GM13976 (cell line): ENCODE results near the gene AP3S2.

Source experiments
- DNase-seq: peaks from one replicate; pipeline ENCODE4 v3.0.0; 2012; ENCODE audit warnings: low spot score
- in situ Hi-C: fragments of 300-500 bp; cut with MboI; formaldehyde crosslinking; loops from one replicate; pipeline ENCODE4 v1.12.0; 2022; ENCODE audit warnings: low sequenced_read_pairs, mixed read lengths, inconsistent platforms; ENCODE audit not compliant: unreplicated experiment
- TF ChIP-seq, protein P1 (sequence below): IDR thresholded peaks from 2 replicates; pipeline ENCODE4 v1.5.1; 2012; ENCODE audit warnings: borderline replicate concordance, mild to moderate bottlenecking; ENCODE audit not compliant: insufficient read depth; ENCODE audit errors: extremely low read depth, missing control alignments, control extremely low read depth

Gene AP3S2

DNA sequence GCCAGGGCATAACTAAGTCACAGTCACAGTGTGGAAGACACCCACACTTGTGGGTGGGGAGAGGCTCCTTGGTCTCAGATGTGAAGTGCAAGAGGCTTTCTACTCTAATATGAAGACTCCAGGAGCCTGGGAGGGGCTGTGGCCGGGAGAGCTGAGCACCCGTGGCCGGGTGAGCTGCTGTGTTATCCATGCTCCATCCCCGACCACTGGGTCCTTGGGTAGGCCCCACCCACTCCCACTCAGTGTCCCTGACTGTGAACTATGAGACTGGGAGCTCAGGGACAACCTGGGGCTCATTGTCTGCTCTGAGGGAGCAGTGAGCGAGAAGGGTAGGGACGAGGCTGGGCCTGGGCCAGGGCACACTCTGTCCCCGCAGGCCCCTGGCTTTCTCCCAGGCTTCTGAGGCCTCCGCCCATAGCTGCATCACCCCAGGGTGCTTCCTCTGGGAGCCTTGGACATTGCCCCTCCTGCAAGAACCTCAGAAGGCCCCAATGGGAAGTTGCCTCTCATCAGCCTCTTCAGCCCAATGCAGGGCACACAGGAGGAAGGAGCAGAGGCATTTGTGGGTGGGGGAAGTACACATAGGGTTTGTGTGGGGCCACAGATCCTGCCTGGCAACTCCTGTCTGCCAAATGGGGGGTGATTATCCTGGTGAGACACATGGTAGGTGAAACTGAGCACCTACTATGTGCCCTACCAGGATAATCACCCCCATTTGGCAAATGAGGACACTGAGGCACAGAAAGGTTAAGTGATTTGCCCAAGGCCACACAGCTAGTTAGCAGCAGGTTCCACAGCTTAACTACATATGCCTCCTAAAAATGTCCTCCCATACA is 81.6 kb downstream of the AP3S2 start:
- DNase-seq, result peak; percentile 43
- in situ Hi-C loops, result no loop called here
- TF ChIP-seq, protein P1, sequence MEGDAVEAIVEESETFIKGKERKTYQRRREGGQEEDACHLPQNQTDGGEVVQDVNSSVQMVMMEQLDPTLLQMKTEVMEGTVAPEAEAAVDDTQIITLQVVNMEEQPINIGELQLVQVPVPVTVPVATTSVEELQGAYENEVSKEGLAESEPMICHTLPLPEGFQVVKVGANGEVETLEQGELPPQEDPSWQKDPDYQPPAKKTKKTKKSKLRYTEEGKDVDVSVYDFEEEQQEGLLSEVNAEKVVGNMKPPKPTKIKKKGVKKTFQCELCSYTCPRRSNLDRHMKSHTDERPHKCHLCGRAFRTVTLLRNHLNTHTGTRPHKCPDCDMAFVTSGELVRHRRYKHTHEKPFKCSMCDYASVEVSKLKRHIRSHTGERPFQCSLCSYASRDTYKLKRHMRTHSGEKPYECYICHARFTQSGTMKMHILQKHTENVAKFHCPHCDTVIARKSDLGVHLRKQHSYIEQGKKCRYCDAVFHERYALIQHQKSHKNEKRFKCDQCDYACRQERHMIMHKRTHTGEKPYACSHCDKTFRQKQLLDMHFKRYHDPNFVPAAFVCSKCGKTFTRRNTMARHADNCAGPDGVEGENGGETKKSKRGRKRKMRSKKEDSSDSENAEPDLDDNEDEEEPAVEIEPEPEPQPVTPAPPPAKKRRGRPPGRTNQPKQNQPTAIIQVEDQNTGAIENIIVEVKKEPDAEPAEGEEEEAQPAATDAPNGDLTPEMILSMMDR, result no peak

DNA sequence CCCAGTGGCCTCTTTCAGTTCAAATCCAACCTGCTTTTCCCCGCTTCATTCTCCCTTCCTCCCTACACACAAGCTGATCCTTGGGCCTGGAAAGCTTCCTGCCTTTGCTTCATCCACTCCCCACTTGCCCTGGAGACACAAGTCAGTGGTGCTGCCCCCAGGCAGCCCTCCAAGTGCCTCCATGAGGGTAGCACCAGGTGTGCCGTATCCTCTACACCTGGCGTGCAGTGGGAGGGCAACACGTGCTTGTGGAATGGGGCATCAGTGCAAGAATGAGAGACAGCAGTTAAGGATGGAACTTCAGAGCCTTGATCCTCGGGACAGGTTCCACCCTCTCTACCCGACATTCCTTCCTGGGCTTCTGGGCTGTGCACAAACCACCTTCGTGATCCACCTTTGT is 83.0 kb downstream of the AP3S2 start:
- in situ Hi-C loops, result no loop called here
- TF ChIP-seq, protein P1, result no peak
- no peak for DNase-seq

DNA sequence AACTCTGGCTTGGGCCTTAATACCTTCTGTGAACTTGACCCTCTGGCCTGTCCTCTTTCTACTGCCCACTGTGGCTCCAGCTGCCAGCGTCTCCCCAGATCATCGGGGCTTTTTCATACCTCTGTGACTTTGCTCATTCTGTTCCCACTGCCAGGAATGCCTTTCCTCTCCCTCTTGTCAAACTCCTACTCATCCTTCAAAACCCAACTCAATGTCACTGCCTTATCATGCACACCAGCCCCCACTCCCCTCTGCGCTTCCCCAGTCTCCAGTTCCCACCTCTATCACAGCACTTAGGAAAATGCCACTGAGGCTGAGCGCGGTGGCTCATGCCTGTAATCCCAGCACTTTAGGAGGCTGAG is 84.0 kb downstream of the AP3S2 start:
- in situ Hi-C loops, result no loop called here
- no peak for DNase-seq
- TF ChIP-seq, protein P1, result no peak

DNA sequence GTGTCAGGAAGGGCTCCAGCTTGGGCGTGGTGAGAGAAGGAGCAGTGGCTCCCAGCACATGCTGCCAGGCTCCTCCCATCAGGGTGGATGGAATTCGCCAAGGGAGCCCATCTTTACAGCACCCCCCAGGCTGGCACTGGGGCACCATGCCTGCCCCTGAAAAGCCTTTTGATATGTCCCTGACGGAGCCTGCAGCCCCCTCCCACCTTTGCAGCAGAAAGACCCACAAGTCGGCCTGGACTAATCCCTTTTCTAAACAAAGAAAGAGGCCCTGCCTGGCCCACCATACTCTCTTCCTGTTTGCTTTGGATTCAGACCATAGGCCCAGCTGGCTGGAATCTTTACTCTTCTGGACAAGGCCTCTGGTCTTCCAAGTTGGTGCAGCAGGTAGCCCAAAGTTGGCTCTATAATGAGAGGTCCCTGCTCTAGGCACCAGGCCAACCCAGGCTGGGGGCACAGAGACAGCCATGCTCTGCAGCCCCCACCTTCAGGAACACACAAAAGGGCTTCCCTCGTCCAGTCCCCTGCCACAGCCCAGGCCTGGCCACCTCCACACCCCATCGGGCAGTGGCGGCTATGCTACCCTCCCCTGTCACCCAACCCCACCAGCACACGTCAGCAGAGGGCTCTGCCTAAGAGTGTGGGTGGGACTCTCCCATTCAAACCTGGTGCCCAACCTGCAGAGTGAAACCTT is 84.6 kb downstream of the AP3S2 start:
- no peak for DNase-seq
- TF ChIP-seq, protein P1, result no peak
- in situ Hi-C loops, result no loop called here

DNA sequence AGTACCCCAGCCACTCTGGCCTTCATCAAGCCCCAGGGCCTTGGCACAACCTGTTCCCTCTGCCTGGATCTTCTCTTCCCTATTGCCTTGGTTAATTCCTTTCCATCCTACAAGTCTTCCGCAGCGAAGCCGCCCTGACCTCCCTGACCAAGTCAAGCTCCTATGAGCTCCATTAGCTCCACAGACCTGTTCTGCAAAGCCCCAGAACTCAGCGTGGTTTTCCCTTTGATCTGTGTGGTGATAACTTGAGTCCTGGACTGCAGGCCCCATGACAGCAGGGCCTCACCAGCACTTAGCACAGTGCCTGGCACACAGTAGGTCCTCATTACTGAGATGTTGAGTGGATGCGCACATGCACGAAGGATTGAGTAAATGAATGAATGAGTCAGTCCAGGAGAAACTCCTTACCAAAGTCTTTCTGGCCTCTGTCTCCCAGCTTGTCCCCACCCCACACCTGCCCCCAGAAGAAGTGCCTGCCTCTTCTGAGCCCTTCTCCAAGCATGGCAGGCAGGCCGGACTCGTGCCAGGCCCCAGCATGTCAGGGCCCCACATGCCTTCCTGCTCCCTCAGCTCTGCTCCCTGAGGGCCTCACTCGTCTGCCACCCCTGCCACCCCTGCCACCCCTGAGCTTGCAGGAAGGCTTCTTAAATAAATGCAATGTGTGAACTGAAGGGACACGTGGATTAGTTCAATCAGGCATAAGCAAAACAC is 85.5 kb downstream of the AP3S2 start:
- in situ Hi-C loops, result no loop called here
- no peak for DNase-seq
- TF ChIP-seq, protein P1, result no peak

DNA sequence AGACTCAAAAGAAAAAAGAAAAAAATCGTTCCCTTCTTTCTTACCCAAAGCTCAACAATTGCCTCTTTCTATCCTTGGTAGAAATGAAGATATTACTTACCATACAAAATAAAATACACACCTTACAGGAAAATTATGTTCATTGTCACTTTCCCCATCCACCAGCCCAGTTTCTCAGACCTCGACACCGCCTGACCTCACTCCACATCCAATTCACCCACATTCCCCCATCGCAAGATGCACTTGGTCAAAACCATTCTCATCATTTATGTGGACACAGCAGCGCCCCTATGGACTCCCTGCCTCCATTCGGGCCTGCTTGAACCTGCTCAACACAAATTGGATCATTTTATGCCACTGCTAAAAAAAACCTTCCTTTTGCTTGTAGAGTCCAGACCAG is 86.1 kb downstream of the AP3S2 start:
- no peak for DNase-seq
- TF ChIP-seq, protein P1, result no peak
- in situ Hi-C loops, result no loop called here
